HEK293 (cell line): ENCODE data around the gene SUCLA2.

Experiments
- CTCF ChIP-seq: fragments of 450-650 bp; formaldehyde crosslinking; IDR thresholded peaks from 2 replicates; pipeline ENCODE4 v1.5.1; 2016; ENCODE audit warnings: missing biosample characterization, missing genetic modification characterization
- KLF8 ChIP-seq: fragments of 450-650 bp; formaldehyde crosslinking; IDR thresholded peaks from 2 replicates; pipeline ENCODE4 v1.5.1; 2016; ENCODE audit warnings: missing biosample characterization, missing genetic modification characterization
- ZNF202 ChIP-seq: fragments of 450-650 bp; formaldehyde crosslinking; IDR thresholded peaks from 2 replicates; pipeline ENCODE4 v1.5.1; 2016; ENCODE audit warnings: missing biosample characterization, missing genetic modification characterization, borderline replicate concordance
- ZNF544 ChIP-seq: fragments of 450-650 bp; formaldehyde crosslinking; IDR thresholded peaks from 2 replicates; pipeline ENCODE4 v1.5.0; 2017; ENCODE audit warnings: missing biosample characterization, missing genetic modification characterization
- ZNF660 ChIP-seq: fragments of 450-650 bp; IDR thresholded peaks from 2 replicates; pipeline ENCODE4 v1.5.1; 2018; ENCODE audit warnings: missing biosample characterization, mild to moderate bottlenecking, missing genetic modification characterization
- ZNF76 ChIP-seq: fragments of 450-650 bp; formaldehyde crosslinking; IDR thresholded peaks from 2 replicates; pipeline ENCODE4; 2016; ENCODE audit warnings: low read depth, missing biosample characterization, missing genetic modification characterization, borderline replicate concordance
- ZNF830 ChIP-seq: fragments of 450-650 bp; IDR thresholded peaks from 2 replicates; pipeline ENCODE4 v1.5.0; 2018; ENCODE audit warnings: missing biosample characterization, missing genetic modification characterization, low read depth, mild to moderate bottlenecking, moderate library complexity
- ZSCAN4 ChIP-seq: fragments of 450-650 bp; formaldehyde crosslinking; IDR thresholded peaks from 2 replicates; pipeline ENCODE4 v1.5.1; 2017; ENCODE audit warnings: missing biosample characterization, missing genetic modification characterization

- TF ChIP-seq KLF8 (tag by site-specific recombination) (no peak), ZNF830 (tag by site-specific recombination) (no peak), ZNF544 (tag by site-specific recombination) (no peak), CTCF (tag by site-specific recombination) (no peak), ZSCAN4 (tag by site-specific recombination) (no peak), ZNF202 (tag by site-specific recombination) (no peak), ZNF660 (tag by site-specific recombination) (no peak), ZNF76 (tag by site-specific recombination) (no peak)
Observed at GRCh38 chr13:48014359-48014758, 13.3 kb upstream of the SUCLA2 start.
